Activated T-cell treated with anti-CD3 and anti-CD28 coated beads, Interleukin-2, amount 50 U/mL, for 72 hours (primary cell): ENCODE results near the gene SUGCT. TPM values are rescaled to one million over a fixed set of nuclear protein-coding genes. Genes with fewer than 3 reads are reported as not detected.

ENCODE experiments used
- ATAC-seq, 2 donors: fragments of 150-1000 bp; cut with Tn5 transposase; replicated peaks in 1 of 2; 2 replicates each; pipeline ENCODE4 v1.10.0; 2021; ENCODE audit warnings: moderate library complexity in 2 of 2, mild to moderate bottlenecking in 1 of 2
- DNase-seq, 2 donors: peaks; one replicate each; pipeline ENCODE4 v3.0.0; 2021 to 2022; ENCODE audit warnings: mixed read lengths in 1 of 2
- H3K27ac Mint-ChIP-seq: one replicate; pipeline ENCODE4 v1.8.0; 2022; ENCODE audit warnings: mild to moderate bottlenecking, moderate library complexity, mixed read lengths
- H3K27me3 Mint-ChIP-seq: one replicate; pipeline ENCODE4 v1.8.0; 2022; ENCODE audit warnings: low read depth, mixed read lengths
- H3K36me3 Mint-ChIP-seq, 2 donors: one replicate each; pipeline ENCODE4 v1.8.0; 2022; ENCODE audit warnings: mixed read lengths in 2 of 2, mild to moderate bottlenecking in 1 of 2; ENCODE audit not compliant: insufficient read depth in 2 of 2
- H3K4me1 Mint-ChIP-seq: one replicate; pipeline ENCODE4 v1.8.0; 2022; ENCODE audit warnings: low read depth, mixed read lengths
- H3K4me3 Mint-ChIP-seq, 2 donors: one replicate each; pipeline ENCODE4 v1.8.0; 2022; ENCODE audit warnings: mild to moderate bottlenecking in 2 of 2, mixed read lengths in 2 of 2, moderate library complexity in 2 of 2
- H3K9me3 Mint-ChIP-seq, 2 donors: one replicate each; pipeline ENCODE4 v1.8.0; 2022; ENCODE audit warnings: mixed read lengths in 2 of 2
- total RNA-seq, 2 donors: library from RNA; stranded (reverse); gene quantifications; one replicate each; pipeline ENCODE4 v1.2.3, GENCODE V29; 2022

SUGCT gene
- total RNA-seq, 2 donors from 2014 or later, result 1.5 to 1.6 TPM

- no peak for ATAC-seq
- H3K9me3 Mint-ChIP-seq, result no peaks in the 10 kb centered on the region
- no peaks in the 10 kb centered on the region for H3K27me3 Mint-ChIP-seq
- no peaks in the 10 kb centered on the region for H3K36me3 Mint-ChIP-seq
- H3K4me3 Mint-ChIP-seq, result no peak overlapping the region
- H3K27ac Mint-ChIP-seq, result no peak overlapping the region
- H3K4me1 Mint-ChIP-seq, result no peaks in the 10 kb centered on the region
- no peak for DNase-seq
Measured at GRCh38 chr7:40780460-40780859, 645.7 kb downstream of the SUGCT start.

GRCh38 chr7:40782836-40783235 lies 648.0 kb downstream of the SUGCT start:
- no peaks in the 10 kb centered on the region for H3K9me3 Mint-ChIP-seq

GRCh38 chr7:40784176-40784575 lies 649.4 kb downstream of the SUGCT start:
- H3K27ac Mint-ChIP-seq, result no peak overlapping the region
- H3K36me3 Mint-ChIP-seq, result no peaks in the 10 kb centered on the region
- no peaks in the 10 kb centered on the region for H3K4me1 Mint-ChIP-seq
- no peaks in the 10 kb centered on the region for H3K9me3 Mint-ChIP-seq
- no peak for DNase-seq
- H3K4me3 Mint-ChIP-seq, result no peak overlapping the region
- ATAC-seq, result no peak
- no peaks in the 10 kb centered on the region for H3K27me3 Mint-ChIP-seq

More at GRCh38 chr7:40782836-40783235, 648.0 kb downstream of the SUGCT start:
- ATAC-seq (no peak), DNase-seq (no peak)
- Mint-ChIP-seq H3K36me3 (no peaks in the 10 kb centered on the region), H3K27me3 (no peaks in the 10 kb centered on the region), H3K4me1 (no peaks in the 10 kb centered on the region), H3K27ac (no peak overlapping the region), H3K4me3 (no peak overlapping the region)

GRCh38 chr7:40786909-40787308 lies 652.1 kb downstream of the SUGCT start:
- Mint-ChIP-seq H3K9me3 (no peaks in the 10 kb centered on the region), H3K27me3 (no peaks in the 10 kb centered on the region), H3K36me3 (no peaks in the 10 kb centered on the region), H3K27ac (no peak overlapping the region), H3K4me3 (no peak overlapping the region), H3K4me1 (no peaks in the 10 kb centered on the region)
- DNase-seq, result no peak
- ATAC-seq, result no peak

GRCh38 chr7:40793132-40793531 lies 658.3 kb downstream of the SUGCT start:
- DNase-seq (no peak), ATAC-seq (no peak)
- Mint-ChIP-seq H3K4me1 (no peaks in the 10 kb centered on the region), H3K4me3 (no peak overlapping the region), H3K27ac (no peak overlapping the region), H3K9me3 (no peaks in the 10 kb centered on the region), H3K27me3 (no peaks in the 10 kb centered on the region), H3K36me3 (no peaks in the 10 kb centered on the region)

GRCh38 chr7:40795607-40796006 lies 660.8 kb downstream of the SUGCT start:
- no peak overlapping the region for H3K4me3 Mint-ChIP-seq

DNA sequence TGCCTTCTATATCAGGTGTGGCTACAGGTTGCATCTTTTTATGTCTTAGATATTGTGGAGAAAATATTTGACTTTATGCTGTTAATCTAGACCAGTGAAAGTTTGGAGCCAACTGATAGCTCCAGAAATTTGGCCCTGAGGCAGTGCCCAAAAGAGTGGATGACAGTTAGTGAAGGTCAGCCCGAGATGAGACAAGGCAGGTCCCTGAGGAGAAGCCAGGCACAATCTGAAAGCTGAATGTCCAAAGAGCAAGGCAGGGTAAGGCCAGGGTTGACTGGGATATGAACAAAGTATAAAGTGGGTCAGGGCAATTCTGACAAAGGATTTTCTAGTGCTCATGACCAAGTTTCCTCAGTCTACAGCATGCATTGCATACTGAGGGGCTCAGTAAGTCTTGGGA lies 661.9 kb downstream of the SUGCT start:
- H3K9me3 Mint-ChIP-seq, result no peaks in the 10 kb centered on the region
- no peaks in the 10 kb centered on the region for H3K36me3 Mint-ChIP-seq
- ATAC-seq, result no peak
- no peaks in the 10 kb centered on the region for H3K27me3 Mint-ChIP-seq
- DNase-seq, result no peak
- no peaks in the 10 kb centered on the region for H3K4me1 Mint-ChIP-seq
- no peak overlapping the region for H3K27ac Mint-ChIP-seq
- no peak overlapping the region for H3K4me3 Mint-ChIP-seq

More at GRCh38 chr7:40795607-40796006, 660.8 kb downstream of the SUGCT start:
- no peaks in the 10 kb centered on the region for H3K9me3 Mint-ChIP-seq
- no peaks in the 10 kb centered on the region for H3K36me3 Mint-ChIP-seq
- DNase-seq (no peak), ATAC-seq (no peak)
- no peaks in the 10 kb centered on the region for H3K27me3 Mint-ChIP-seq
- H3K4me1 Mint-ChIP-seq, result no peaks in the 10 kb centered on the region
- H3K27ac Mint-ChIP-seq, result no peak overlapping the region

DNA sequence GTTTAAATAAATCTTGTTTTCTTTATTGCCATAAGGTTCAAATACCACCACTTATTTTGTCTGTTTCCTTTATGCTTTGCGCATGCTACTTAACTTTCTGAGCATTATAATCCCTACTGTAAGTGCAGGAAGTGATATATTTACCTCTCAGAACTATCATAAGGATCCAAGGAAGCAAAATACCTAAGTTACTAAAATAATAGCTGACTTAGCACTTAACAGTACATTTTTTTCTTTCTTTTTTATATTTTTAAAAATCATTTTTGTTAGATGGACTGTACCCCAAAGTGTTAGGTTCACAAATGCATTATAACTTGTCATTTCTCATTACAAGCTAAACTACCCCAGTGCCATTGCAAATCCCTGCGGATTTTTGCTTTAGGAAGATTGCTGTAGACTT lies 663.8 kb downstream of the SUGCT start:
- H3K4me3 Mint-ChIP-seq, result no peak overlapping the region
- no peaks in the 10 kb centered on the region for H3K9me3 Mint-ChIP-seq

DNA sequence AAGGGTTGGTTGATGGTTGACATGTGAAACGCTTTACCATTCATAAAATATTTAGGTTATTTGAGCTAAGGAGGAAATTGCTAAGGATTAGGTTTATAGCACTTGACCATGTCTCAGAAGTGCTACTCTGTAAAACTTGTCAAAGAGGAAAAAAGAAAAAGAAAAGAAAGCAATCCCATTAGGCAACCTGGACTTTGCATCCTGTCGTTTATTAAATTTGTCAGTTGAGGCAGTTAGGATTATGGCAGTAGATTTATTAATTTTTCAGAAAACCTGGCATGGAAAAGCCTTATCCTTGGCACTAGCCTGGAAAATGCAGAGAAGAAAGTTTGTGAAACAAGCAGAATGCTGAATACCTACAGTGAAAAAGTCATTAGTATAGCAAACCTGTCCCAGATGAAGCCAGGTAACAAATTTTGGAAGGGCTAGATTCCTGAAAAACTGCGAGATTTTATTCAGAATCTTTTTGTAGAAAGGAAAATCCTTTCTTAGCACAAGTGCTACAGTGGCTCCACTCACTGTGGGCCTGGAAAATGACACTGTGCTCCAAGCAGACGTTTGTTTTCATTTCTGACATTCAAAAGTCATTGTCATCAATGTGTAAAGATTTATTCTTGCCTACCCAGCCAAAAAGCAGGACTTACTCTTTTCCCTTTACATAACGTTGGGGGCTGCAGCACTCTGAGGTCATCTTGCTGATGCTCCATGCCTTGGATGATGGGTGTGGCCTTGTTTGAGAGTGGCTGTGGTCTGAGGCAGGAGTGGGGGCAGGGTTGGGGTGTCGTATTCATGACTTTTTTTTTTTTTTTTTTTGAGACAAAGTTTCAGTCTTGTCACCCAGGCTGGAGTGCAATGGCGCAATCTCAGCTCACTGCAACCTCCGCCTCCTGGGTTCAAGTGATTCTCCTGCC lies 664.9 kb downstream of the SUGCT start:
- H3K9me3 Mint-ChIP-seq, result no peaks in the 10 kb centered on the region
- no peak for ATAC-seq
- H3K27ac Mint-ChIP-seq, result no peak overlapping the region
- DNase-seq, result no peak
- no peaks in the 10 kb centered on the region for H3K36me3 Mint-ChIP-seq
- H3K4me3 Mint-ChIP-seq, result no peak overlapping the region
- no peaks in the 10 kb centered on the region for H3K27me3 Mint-ChIP-seq
- no peaks in the 10 kb centered on the region for H3K4me1 Mint-ChIP-seq

More for the DNA sequence above, 663.8 kb downstream of the SUGCT start:
- no peak for DNase-seq
- H3K4me1 Mint-ChIP-seq, result no peaks in the 10 kb centered on the region
- no peak overlapping the region for H3K27ac Mint-ChIP-seq
- H3K36me3 Mint-ChIP-seq, result no peaks in the 10 kb centered on the region
- H3K27me3 Mint-ChIP-seq, result no peaks in the 10 kb centered on the region
- ATAC-seq, result no peak

GRCh38 chr7:40800771-40801170 lies 666.0 kb downstream of the SUGCT start:
- Mint-ChIP-seq H3K27ac (no peak overlapping the region), H3K9me3 (no peaks in the 10 kb centered on the region), H3K36me3 (no peaks in the 10 kb centered on the region), H3K4me1 (no peaks in the 10 kb centered on the region), H3K4me3 (no peak overlapping the region), H3K27me3 (no peaks in the 10 kb centered on the region)
- ATAC-seq, result no peak
- no peak for DNase-seq

DNA sequence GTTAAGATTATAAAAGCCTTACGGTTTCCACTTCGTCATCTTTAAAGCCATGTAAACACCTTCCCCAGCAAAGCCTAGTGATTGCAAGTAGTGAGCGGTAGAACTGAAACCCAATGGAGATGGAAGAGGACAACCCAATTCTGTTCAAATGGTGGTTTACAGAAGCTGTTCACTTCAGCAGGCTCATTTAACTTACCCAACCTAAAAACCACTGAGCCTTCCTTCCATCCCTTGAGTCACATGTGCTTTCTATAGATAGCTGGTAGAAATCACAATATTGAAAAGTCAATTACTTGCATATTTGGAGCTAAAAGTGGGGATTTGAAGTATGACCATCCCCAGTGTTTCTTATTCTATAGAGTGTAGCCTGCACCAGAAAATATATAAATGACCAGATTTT lies 667.7 kb downstream of the SUGCT start:
- H3K27me3 Mint-ChIP-seq, result no peaks in the 10 kb centered on the region
- peaks cover 1 to 2% of the 10 kb centered on the region in 2 donors for H3K9me3 Mint-ChIP-seq
- no peak overlapping the region for H3K27ac Mint-ChIP-seq
- no peak for DNase-seq
- ATAC-seq, result no peak
- H3K4me3 Mint-ChIP-seq, result no peak overlapping the region
- H3K4me1 Mint-ChIP-seq, result no peaks in the 10 kb centered on the region
- H3K36me3 Mint-ChIP-seq, result no peaks in the 10 kb centered on the region

DNA sequence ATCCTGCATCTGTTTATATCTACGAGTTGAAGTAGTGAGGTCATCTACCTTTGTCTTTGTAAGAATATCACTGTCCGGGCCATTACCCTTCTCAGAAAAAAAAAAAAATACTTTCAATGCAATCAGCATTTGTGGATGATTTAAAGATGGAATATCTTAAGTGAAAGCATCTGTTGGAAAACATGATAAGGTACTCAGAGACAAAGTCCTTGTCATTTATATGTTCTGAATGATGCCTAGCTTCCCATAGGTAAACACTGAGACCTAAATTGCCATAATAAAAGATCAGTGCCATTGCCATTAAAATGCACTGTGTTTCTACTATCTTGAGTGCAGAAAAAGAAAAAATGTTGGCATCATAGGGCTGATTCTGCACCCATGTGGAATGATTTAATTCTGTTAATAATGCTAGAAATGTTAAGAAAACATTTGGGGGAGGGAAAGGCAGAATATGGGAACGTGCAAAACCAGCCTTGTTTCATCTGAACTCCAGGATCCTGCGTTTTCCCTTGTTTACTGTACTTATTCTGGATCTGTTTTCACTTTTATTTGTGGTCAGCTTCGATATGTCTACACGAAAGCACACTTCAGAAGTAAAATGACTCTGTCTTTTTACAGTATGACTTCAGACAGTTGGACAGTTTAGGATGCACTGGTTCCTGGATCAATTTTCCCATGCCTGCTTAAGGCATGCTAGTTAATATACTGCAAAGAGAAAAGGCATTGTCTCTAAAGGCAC lies 669.8 kb downstream of the SUGCT start:
- H3K27ac Mint-ChIP-seq, result no peak overlapping the region
- no peaks in the 10 kb centered on the region for H3K36me3 Mint-ChIP-seq
- H3K4me1 Mint-ChIP-seq, result no peaks in the 10 kb centered on the region
- ATAC-seq, result no peak
- no peak for DNase-seq
- H3K27me3 Mint-ChIP-seq, result no peaks in the 10 kb centered on the region
- no peak overlapping the region for H3K4me3 Mint-ChIP-seq
- peaks cover 2% of the 10 kb centered on the region in 2 donors for H3K9me3 Mint-ChIP-seq

- H3K9me3 Mint-ChIP-seq, result peaks cover 2% of the 10 kb centered on the region in 2 donors
- H3K36me3 Mint-ChIP-seq, result no peaks in the 10 kb centered on the region
- no peak overlapping the region for H3K27ac Mint-ChIP-seq
- no peaks in the 10 kb centered on the region for H3K4me1 Mint-ChIP-seq
- ATAC-seq, result no peak
- DNase-seq, result no peak
- H3K27me3 Mint-ChIP-seq, result no peaks in the 10 kb centered on the region
- H3K4me3 Mint-ChIP-seq, result no peak overlapping the region
Measured at GRCh38 chr7:40805361-40805760, 670.6 kb downstream of the SUGCT start.
